GM23248 (cell line): Measurements from ENCODE around the gene PLEKHD1. TPM values are rescaled to one million over a fixed set of nuclear protein-coding genes. Genes with fewer than 3 reads are reported as not detected.

Experiments used
- DNase-seq: peaks from one replicate; pipeline ENCODE4 v3.0.0-alpha.2; 2015
- H2AFZ ChIP-seq: fragments of 200-600 bp; sonication (generic); 2 replicates; pipeline ENCODE4 v1.6.1; 2016; ENCODE audit warnings: antibody characterized with exemption
- H3F3A ChIP-seq: fragments of 200-600 bp; sonication (generic); 2 replicates; pipeline ENCODE4 v1.6.1; 2016; ENCODE audit warnings: mild to moderate bottlenecking, antibody characterized with exemption, mixed run types; ENCODE audit not compliant: insufficient read depth
- H3K27ac ChIP-seq: fragments of 200-600 bp; sonication (generic); 2 replicates; pipeline ENCODE4 v1.5.1; 2016; ENCODE audit warnings: mild to moderate bottlenecking
- H3K27me3 ChIP-seq: fragments of 200-600 bp; sonication (generic); replicated peaks from 2 replicates; pipeline ENCODE4 v1.6.1; 2016; ENCODE audit warnings: mild to moderate bottlenecking; ENCODE audit not compliant: insufficient read depth
- H3K36me3 ChIP-seq: fragments of 200-600 bp; sonication (generic); 2 replicates; pipeline ENCODE4 v1.6.1; 2016; ENCODE audit warnings: low read depth, mild to moderate bottlenecking
- H3K4me1 ChIP-seq: fragments of 200-600 bp; sonication (generic); 2 replicates; pipeline ENCODE4 v1.6.1; 2016; ENCODE audit warnings: mild to moderate bottlenecking; ENCODE audit not compliant: insufficient read depth
- H3K4me2 ChIP-seq: fragments of 200-600 bp; sonication (generic); one replicate; pipeline ENCODE4 v1.6.1; 2016; ENCODE audit warnings: mild to moderate bottlenecking; ENCODE audit not compliant: unreplicated experiment
- H3K4me3 ChIP-seq: fragments of 200-600 bp; sonication (generic); 2 replicates; pipeline ENCODE4 v1.5.1; 2016; ENCODE audit warnings: mild to moderate bottlenecking
- H3K79me2 ChIP-seq: fragments of 200-600 bp; sonication (generic); 2 replicates; pipeline ENCODE4 v1.6.1; 2016; ENCODE audit warnings: mild to moderate bottlenecking; ENCODE audit not compliant: insufficient read depth
- H3K9ac ChIP-seq: fragments of 200-600 bp; sonication (generic); 2 replicates; pipeline ENCODE4 v1.6.1; 2016; ENCODE audit warnings: mild to moderate bottlenecking
- H3K9me2 ChIP-seq: fragments of 200-600 bp; sonication (generic); 2 replicates; pipeline ENCODE4 v1.6.1; 2016; ENCODE audit warnings: mixed run types, mild to moderate bottlenecking, moderate library complexity; ENCODE audit not compliant: insufficient read depth
- H3K9me3 ChIP-seq: fragments of 200-600 bp; sonication (generic); one replicate; pipeline ENCODE4 v1.6.1; 2017; ENCODE audit warnings: low read depth
- H4K20me1 ChIP-seq: fragments of 200-600 bp; sonication (generic); 2 replicates; pipeline ENCODE4 v1.6.0; 2016; ENCODE audit not compliant: insufficient read depth
- EZH2 ChIP-seq: fragments of 200-600 bp; sonication (generic); IDR thresholded peaks from 2 replicates; pipeline ENCODE4 v1.6.1; 2018; ENCODE audit warnings: antibody characterized with exemption, mild to moderate bottlenecking; ENCODE audit not compliant: insufficient read depth, poor library complexity, severe bottlenecking
- EZH2phosphoT487 ChIP-seq: fragments of 200-600 bp; sonication (generic); IDR thresholded peaks from 2 replicates; pipeline ENCODE4 v1.6.1; 2018; ENCODE audit warnings: antibody characterized with exemption, moderate library complexity, mild to moderate bottlenecking, low read depth; ENCODE audit not compliant: insufficient read depth
- WGBS, 2 experiments: methylation state at CpG; one replicate each; pipeline ENCODE4 v1.1.6; 2015 to 2017; ENCODE audit warnings: low lambda C conversion rate in 2 of 2, low coverage in 1 of 2; ENCODE audit errors: missing lambda C conversion rate in 2 of 2; 5-methylcytosine and 5-hydroxymethylcytosine counted together
- in situ Hi-C: fragments of 300-500 bp; cut with MboI; formaldehyde crosslinking; loops from 2 replicates; pipeline ENCODE4 v1.15.0; 2020
- polyA plus RNA-seq: library from polyadenylated mRNA; unstranded; fragments of >200 nt; fragmentation: Nextera tagmentation; extraction: Ambion mirVana; gene quantifications from 2 replicates; pipeline ENCODE4 v1.2.1, GENCODE V29; 2016
- total RNA-seq: library from RNA; depleted of rRNA; stranded (reverse); fragments of >200 nt; shearing (Covaris generic); gene quantifications from 2 replicates; pipeline ENCODE4 v1.2.3, GENCODE V29; 2014

The PLEKHD1 gene
- total and polyA plus RNA-seq, 2 experiments from 2014 or later = not detected

- Histone ChIP-seq H3K27ac (no peak overlapping the region), H3K36me3 (no peaks in the 10 kb centered on the region), H3K79me2 (no peaks in the 10 kb centered on the region), H3K9me3 (no peaks in the 10 kb centered on the region), H3K4me1 (no peaks in the 10 kb centered on the region), H3K4me3 (no peak overlapping the region), H3K27me3 (peaks cover 79% of the 10 kb centered on the region), H2AFZ (no peak overlapping the region), H3K9ac (no peak overlapping the region), H3K4me2 (no peak overlapping the region), H3F3A (no peaks in the 10 kb centered on the region), H3K9me2 (no peaks in the 10 kb centered on the region), H4K20me1 (no peaks in the 10 kb centered on the region)
- TF ChIP-seq EZH2 (no peak), EZH2phosphoT487 (no peak)
- in situ Hi-C loops = no loop called here
- no peak for DNase-seq
- 41% methylated on average over 2 of the region's 2 CpGs for WGBS, 2 experiments
These were observed 85.3 kb downstream of the PLEKHD1 start for GRCh38 chr14:69569859-69570258.

GRCh38 chr14:69570836-69571330 lies 86.4 kb downstream of the PLEKHD1 start:
- in situ Hi-C loops = no loop called here
- no peaks in the 10 kb centered on the region for H3K4me1 ChIP-seq
- H3K27me3 ChIP-seq = peaks cover 82% of the 10 kb centered on the region
- no peak overlapping the region for H3K4me2 ChIP-seq
- TF ChIP-seq EZH2 = no peak
- TF ChIP-seq EZH2phosphoT487 = no peak
- no peak overlapping the region for H3K27ac ChIP-seq
- no peaks in the 10 kb centered on the region for H3F3A ChIP-seq
- H3K9me3 ChIP-seq = no peaks in the 10 kb centered on the region
- WGBS, 2 experiments = 88 to 90% methylated on average over 7 of the region's 7 CpGs
- H3K9ac ChIP-seq = no peak overlapping the region
- H2AFZ ChIP-seq = no peak overlapping the region
- DNase-seq = no peak
- H3K36me3 ChIP-seq = no peaks in the 10 kb centered on the region
- no peaks in the 10 kb centered on the region for H4K20me1 ChIP-seq
- no peaks in the 10 kb centered on the region for H3K79me2 ChIP-seq
- H3K9me2 ChIP-seq = no peaks in the 10 kb centered on the region
- H3K4me3 ChIP-seq = no peak overlapping the region

GRCh38 chr14:69571449-69572029 lies 87.0 kb downstream of the PLEKHD1 start:
- Histone ChIP-seq H3K9me2 (no peaks in the 10 kb centered on the region), H3K4me2 (peak overlapping the region; percentile 35), H3K27me3 (peaks cover 82% of the 10 kb centered on the region), H3K27ac (no peak overlapping the region), H3F3A (no peaks in the 10 kb centered on the region), H3K4me3 (peak overlapping the region; percentile 55), H3K9ac (no peak overlapping the region), H4K20me1 (no peaks in the 10 kb centered on the region), H3K79me2 (no peaks in the 10 kb centered on the region), H2AFZ (no peak overlapping the region; the same call in 1 of the 2 replicates), H3K4me1 (no peaks in the 10 kb centered on the region), H3K36me3 (no peaks in the 10 kb centered on the region), H3K9me3 (no peaks in the 10 kb centered on the region)
- in situ Hi-C loops = no loop called here
- 20 to 22% methylated on average over 54 to 62 of the region's 62 CpGs for WGBS, 2 experiments
- DNase-seq = peak; percentile 33
- TF ChIP-seq EZH2phosphoT487 (no peak), EZH2 (no peak)

GRCh38 chr14:69572030-69572840 lies 87.7 kb downstream of the PLEKHD1 start:
- H3K4me3 ChIP-seq = peak overlapping the region; percentile 55
- no peak overlapping the region for H3K27ac ChIP-seq
- H3K9me3 ChIP-seq = no peaks in the 10 kb centered on the region
- H3K4me2 ChIP-seq = peak overlapping the region; percentile 35
- H2AFZ ChIP-seq = no peak overlapping the region; the same call in 1 of the 2 replicates
- H3K9ac ChIP-seq = no peak overlapping the region
- in situ Hi-C loops = no loop called here
- no peaks in the 10 kb centered on the region for H3K36me3 ChIP-seq
- WGBS, 2 experiments = 8 to 9% methylated on average over 99 to 108 of the region's 112 CpGs
- DNase-seq = peak; percentile 44
- H3F3A ChIP-seq = no peaks in the 10 kb centered on the region
- H3K4me1 ChIP-seq = no peaks in the 10 kb centered on the region
- no peaks in the 10 kb centered on the region for H4K20me1 ChIP-seq
- H3K27me3 ChIP-seq = peaks cover 82% of the 10 kb centered on the region
- no peaks in the 10 kb centered on the region for H3K79me2 ChIP-seq
- no peak for TF ChIP-seq EZH2
- no peak for TF ChIP-seq EZH2phosphoT487
- no peaks in the 10 kb centered on the region for H3K9me2 ChIP-seq
